Left ventricle myocardium inferior (tissue), 1 donor: Measurements from ENCODE around the gene PKD1L1. TPM values are rescaled to one million over a fixed set of nuclear protein-coding genes. Genes with fewer than 3 reads are reported as not detected.

Experiments
- DNase-seq: peaks from one replicate; pipeline ENCODE4 v3.0.0-alpha.2; 2020
- H3K27ac ChIP-seq: fragments of 200-600 bp; replicated peaks from 2 replicates; pipeline ENCODE4 v1.8.0; 2021
- H3K27me3 ChIP-seq: fragments of 200-600 bp; 2 replicates; pipeline ENCODE4 v1.8.0; 2021; ENCODE audit warnings: low read depth
- H3K36me3 ChIP-seq: fragments of 200-600 bp; 2 replicates; pipeline ENCODE4 v1.8.0; 2021
- H3K4me1 ChIP-seq: fragments of 200-600 bp; 2 replicates; pipeline ENCODE4 v1.8.0; 2021
- H3K4me3 ChIP-seq: fragments of 200-600 bp; 2 replicates; pipeline ENCODE4 v1.8.0; 2021; ENCODE audit warnings: mild to moderate bottlenecking, moderate library complexity
- H3K9me3 ChIP-seq: fragments of 200-600 bp; replicated peaks from 2 replicates; pipeline ENCODE4 v1.8.0; 2021
- intact Hi-C: fragments of 100-400 bp; cut with micrococcal nuclease; formaldehyde crosslinking; loops from one replicate; pipeline ENCODE4 v1.11.0; 2022
- total RNA-seq: library from RNA; stranded (reverse); fragmentation: NEBNext Ultra II Directional; extraction: Animal tissue kit (Norgen Biotek cat#: 25700); gene quantifications from one replicate; pipeline ENCODE4 v1.2.1, GENCODE V29; 2021
- TF ChIP-seq, protein P1 (sequence below): fragments of 200-600 bp; IDR thresholded peaks from 2 replicates; pipeline ENCODE4 v1.8.0; 2021; ENCODE audit warnings: antibody characterized with exemption, mild to moderate bottlenecking, borderline replicate concordance
- donor health status: DM: no; HTN: yes; CAD: no; lungs with severe emphysema.

The PKD1L1 gene
- total RNA-seq, 1 donor from 2014 or later, result 1.5 TPM

DNA sequence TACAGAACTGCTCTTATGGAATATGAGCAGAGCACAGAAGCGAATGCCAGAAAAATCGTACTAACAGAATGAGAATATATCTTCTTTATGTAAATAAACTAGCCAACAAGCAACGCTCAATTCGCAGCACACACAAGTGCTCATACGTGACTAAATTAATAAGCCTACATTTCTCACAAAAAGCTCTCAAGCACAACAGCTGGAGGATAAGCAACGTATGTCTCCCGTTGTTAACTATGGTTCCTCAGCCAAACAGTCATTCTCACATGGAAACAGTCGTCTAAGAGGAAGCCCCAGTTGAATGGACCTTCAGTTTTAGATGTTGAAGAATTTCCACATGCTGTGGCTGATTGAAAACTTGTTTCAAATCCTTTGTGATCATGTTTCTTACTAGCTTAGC, 110.4 kb downstream of the PKD1L1 start:
- Histone ChIP-seq H3K4me1 (peaks cover 9% of the 10 kb centered on the region), H3K4me3 (no peak overlapping the region), H3K27me3 (no peaks in the 10 kb centered on the region), H3K36me3 (peaks cover 4% of the 10 kb centered on the region), H3K9me3 (no peaks in the 10 kb centered on the region), H3K27ac (no peak overlapping the region)
- TF ChIP-seq, protein P1, sequence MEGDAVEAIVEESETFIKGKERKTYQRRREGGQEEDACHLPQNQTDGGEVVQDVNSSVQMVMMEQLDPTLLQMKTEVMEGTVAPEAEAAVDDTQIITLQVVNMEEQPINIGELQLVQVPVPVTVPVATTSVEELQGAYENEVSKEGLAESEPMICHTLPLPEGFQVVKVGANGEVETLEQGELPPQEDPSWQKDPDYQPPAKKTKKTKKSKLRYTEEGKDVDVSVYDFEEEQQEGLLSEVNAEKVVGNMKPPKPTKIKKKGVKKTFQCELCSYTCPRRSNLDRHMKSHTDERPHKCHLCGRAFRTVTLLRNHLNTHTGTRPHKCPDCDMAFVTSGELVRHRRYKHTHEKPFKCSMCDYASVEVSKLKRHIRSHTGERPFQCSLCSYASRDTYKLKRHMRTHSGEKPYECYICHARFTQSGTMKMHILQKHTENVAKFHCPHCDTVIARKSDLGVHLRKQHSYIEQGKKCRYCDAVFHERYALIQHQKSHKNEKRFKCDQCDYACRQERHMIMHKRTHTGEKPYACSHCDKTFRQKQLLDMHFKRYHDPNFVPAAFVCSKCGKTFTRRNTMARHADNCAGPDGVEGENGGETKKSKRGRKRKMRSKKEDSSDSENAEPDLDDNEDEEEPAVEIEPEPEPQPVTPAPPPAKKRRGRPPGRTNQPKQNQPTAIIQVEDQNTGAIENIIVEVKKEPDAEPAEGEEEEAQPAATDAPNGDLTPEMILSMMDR, result no peak
- intact Hi-C loops, result no loop called here
- DNase-seq, result no peak

- Histone ChIP-seq H3K36me3 (peaks cover 4% of the 10 kb centered on the region), H3K9me3 (no peaks in the 10 kb centered on the region), H3K27ac (no peak overlapping the region), H3K4me3 (no peak overlapping the region), H3K4me1 (peaks cover 9% of the 10 kb centered on the region), H3K27me3 (no peaks in the 10 kb centered on the region)
- TF ChIP-seq, protein P1, result no peak
- intact Hi-C loops, result no loop called here
- no peak for DNase-seq
These were observed 111.6 kb downstream of the PKD1L1 start for GRCh38 chr7:47836503-47837202.

- H3K27ac ChIP-seq, result no peak overlapping the region
- H3K36me3 ChIP-seq, result peaks cover 4% of the 10 kb centered on the region
- no peaks in the 10 kb centered on the region for H3K27me3 ChIP-seq
- peaks cover 9% of the 10 kb centered on the region for H3K4me1 ChIP-seq
- TF ChIP-seq, protein P1, result no peak
- intact Hi-C loops, result no loop called here
- no peaks in the 10 kb centered on the region for H3K9me3 ChIP-seq
- no peak overlapping the region for H3K4me3 ChIP-seq
- DNase-seq, result no peak
These were observed 112.2 kb downstream of the PKD1L1 start for GRCh38 chr7:47836080-47836479.

DNA sequence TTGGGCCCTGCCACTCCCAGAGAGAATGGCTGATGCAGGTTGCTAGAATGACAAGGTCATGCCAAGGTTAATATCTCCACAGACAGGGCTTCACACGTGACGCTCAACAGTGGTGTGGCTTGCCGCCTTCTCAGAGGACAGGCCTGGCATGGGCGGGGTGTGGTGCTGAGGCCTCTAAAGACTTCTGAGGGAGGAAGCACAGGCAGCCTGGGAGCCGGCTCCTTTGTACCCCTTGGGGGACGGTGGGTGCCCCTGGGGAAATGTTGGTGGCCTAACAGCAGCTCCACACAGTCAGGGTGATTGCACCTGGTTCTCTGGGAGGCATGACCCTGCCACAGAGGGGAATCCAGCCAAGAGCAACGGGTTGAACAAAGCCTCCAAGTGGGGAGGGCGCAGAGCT, 115.1 kb downstream of the PKD1L1 start:
- Histone ChIP-seq H3K27me3 (no peaks in the 10 kb centered on the region), H3K27ac (no peak overlapping the region), H3K4me1 (peaks cover 6% of the 10 kb centered on the region), H3K4me3 (no peak overlapping the region), H3K9me3 (no peaks in the 10 kb centered on the region), H3K36me3 (peaks cover 4% of the 10 kb centered on the region)
- DNase-seq, result no peak
- TF ChIP-seq, protein P1, result no peak
- intact Hi-C loops, result no loop called here

GRCh38 chr7:47832105-47832715, 116.1 kb downstream of the PKD1L1 start:
- DNase-seq, result no peak
- H3K27ac ChIP-seq, result no peak overlapping the region
- peaks cover 4% of the 10 kb centered on the region for H3K36me3 ChIP-seq
- no peak overlapping the region for H3K4me3 ChIP-seq
- no peaks in the 10 kb centered on the region for H3K9me3 ChIP-seq
- intact Hi-C loops, result no loop called here
- TF ChIP-seq, protein P1, result no peak
- H3K27me3 ChIP-seq, result no peaks in the 10 kb centered on the region
- H3K4me1 ChIP-seq, result peaks cover 16% of the 10 kb centered on the region
